ENCODE data around the gene CADM3. TPM values are rescaled to one million over a fixed set of nuclear protein-coding genes. Genes with fewer than 3 reads are reported as not detected.

CADM3 gene
- total and polyA plus RNA-seq, 9 of the 15 experiments (the other 6 are each of a cell fraction or from before 2014, with no cell fraction given) = 0.04 TPM; not detected in 8

GRCh38 chr1:159175571-159175970 is 4.2 kb downstream of the CADM3 start:
- CTCF ChIA-PET (ENCODE audit: low intra/inter-chr PET ratio) = no interaction called here
- ATAC-seq (no peak), FAIRE-seq (no peak), DNase-seq (ENCODE audit: extremely low read depth in 1 of 4, low spot score in 3 of 4) (no peak)
- Histone ChIP-seq H3K27ac (ENCODE audit: extremely low read depth, low read depth, low read length) (no peak overlapping the region), H3K4me1 (replicated peaks in 1 of 2; ENCODE audit: control insufficient read depth in 2 of 2, insufficient read depth in 2 of 2, low read length in 2 of 2) (0 out of 5 replicates have a peak, but pooled peaks cover 0 to 6% of the 10 kb centered on the region in 2 experiments), H2AFZ (ENCODE audit: low read depth, low read length) (no peak overlapping the region), H3K9ac (ENCODE audit: insufficient read depth in 1 of 2, low read depth in 2 of 2, low read length in 2 of 2) (no peak overlapping the region), H3K79me2 (ENCODE audit: control insufficient read depth, insufficient read depth, low read length) (no peaks in the 10 kb centered on the region), H3K4me3 (no peak overlapping the region), H4K20me1 (replicated peaks; ENCODE audit: control insufficient read depth, insufficient read depth, low read length) (no peaks in the 10 kb centered on the region), H3K27me3 (ENCODE audit: control insufficient read depth in 2 of 2, insufficient read depth in 2 of 2, low read length in 2 of 2) (peaks cover 4 to 6% of the 10 kb centered on the region in 2 experiments; a peak in 4 of 5 replicates), H3K4me2 (ENCODE audit: insufficient read depth, low read length) (no peak overlapping the region), H3K9me1 (ENCODE audit: control insufficient read depth, insufficient read depth, low read length) (no peaks in the 10 kb centered on the region), H3K36me3 (ENCODE audit: control insufficient read depth, insufficient read depth, low read length) (no peaks in the 10 kb centered on the region), H3K9me3 (replicated peaks; ENCODE audit: control insufficient read depth, insufficient read depth, low read depth, low read length) (no peaks in the 10 kb centered on the region)
- no peak for TF ChIP-seq ARID3A (IDR thresholded peaks at IDR 0.05; ENCODE audit: borderline replicate concordance, low read depth, low read length)
- no peak for TF ChIP-seq HDAC1 (IDR thresholded peaks at IDR 0.05)
- TF ChIP-seq TOE1 (IDR thresholded peaks at IDR 0.05; ENCODE audit: borderline replicate concordance) = no peak
- TF ChIP-seq TOE1 (CRISPR knock-in tag; IDR thresholded peaks at IDR 0.05; ENCODE audit: borderline replicate concordance, low read depth) = no peak
- POLR2A ChIA-PET = interaction anchor here (0.8 kb wide), 1 partner anchor 17 kb away, joined by 4 read pairs; no protein-coding TSS in a partner anchor
- in situ Hi-C loops (cut with MboI) (loop anchor here (25.0 kb wide), 1 partner anchor 812 kb away; no protein-coding TSS in a partner anchor), intact Hi-C loops (cut with micrococcal nuclease) (no loop called here)
- BruUV-seq (replicated peaks) = no TSS peak
- 0% methylated on average over 2 of the region's 2 CpGs for WGBS (ENCODE audit: insufficient coverage, low coverage, missing lambda C conversion rate)
